DMS114 treated with DMSO at 0.1 percent for 48 hours (cell line): Measurements from ENCODE around the gene TAF1A.
"Not testable (repeated sequence)": the region's sequence is repeated elsewhere in the genome, so short reads cannot be mapped to it uniquely, and the experiment has no call there.

Experiments used
- DNase-seq: peaks from one replicate; lab custom pipeline; 2025; ENCODE audit not compliant: unreplicated experiment; lab: John Stamatoyannopoulos, UW

Gene TAF1A

DNA sequence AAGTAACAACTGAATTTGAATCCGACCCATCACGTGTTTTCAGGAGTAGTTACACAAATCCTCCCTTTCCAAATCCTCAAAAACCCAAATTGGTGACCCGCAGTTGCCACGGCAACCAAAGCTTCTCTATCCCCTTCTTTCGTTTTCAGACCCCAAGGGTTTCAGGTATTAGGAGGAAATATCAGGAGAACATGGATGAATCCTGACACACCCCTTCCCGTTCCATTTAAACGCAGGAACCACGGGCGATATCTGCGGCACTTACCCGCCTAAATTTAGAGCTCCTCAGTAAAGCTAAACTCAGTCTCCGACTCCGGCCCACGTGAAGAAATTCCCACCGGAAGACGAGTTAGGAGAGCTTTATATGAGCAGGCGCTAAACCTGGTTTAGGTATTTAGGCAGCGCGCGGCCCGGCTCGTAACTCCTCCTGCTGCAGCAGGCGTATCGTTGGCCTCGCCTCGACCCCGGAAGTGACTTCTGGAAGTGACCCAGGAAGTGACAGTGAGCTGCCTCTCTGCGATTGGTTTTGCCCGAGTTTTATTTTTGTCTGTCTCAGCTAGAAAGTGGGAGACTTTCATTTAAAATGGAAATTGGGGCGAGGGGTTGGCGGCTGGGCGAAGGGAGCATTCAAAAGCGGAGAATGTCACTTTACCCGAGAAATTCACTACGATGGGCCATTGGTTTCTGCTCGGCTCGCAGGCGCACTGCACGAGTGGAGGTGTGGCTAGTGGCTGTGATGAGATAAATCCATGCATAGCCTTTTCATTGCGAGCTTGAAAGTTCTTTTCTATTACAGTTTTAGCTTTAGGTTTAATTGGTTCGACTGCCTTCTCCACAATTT is at the start of gene TAF1A:
TAF1A (minus strand) TSS at position 472 of the 841 bp plus-strand sequence.
- DNase-seq: peak; percentile 86

- DNase-seq: peak; percentile 85
Observed at GRCh38 chr1:222634180-222635013, 44.7 kb upstream of the TAF1A start.

- no peak for DNase-seq
Observed at GRCh38 chr1:222632749-222633148, 43.0 kb upstream of the TAF1A start.

GRCh38 chr1:222631611-222632208 is 42.0 kb upstream of the TAF1A start:
- no peak for DNase-seq

- no peak for DNase-seq
Observed at GRCh38 chr1:222629921-222630535, 40.3 kb upstream of the TAF1A start.

DNA sequence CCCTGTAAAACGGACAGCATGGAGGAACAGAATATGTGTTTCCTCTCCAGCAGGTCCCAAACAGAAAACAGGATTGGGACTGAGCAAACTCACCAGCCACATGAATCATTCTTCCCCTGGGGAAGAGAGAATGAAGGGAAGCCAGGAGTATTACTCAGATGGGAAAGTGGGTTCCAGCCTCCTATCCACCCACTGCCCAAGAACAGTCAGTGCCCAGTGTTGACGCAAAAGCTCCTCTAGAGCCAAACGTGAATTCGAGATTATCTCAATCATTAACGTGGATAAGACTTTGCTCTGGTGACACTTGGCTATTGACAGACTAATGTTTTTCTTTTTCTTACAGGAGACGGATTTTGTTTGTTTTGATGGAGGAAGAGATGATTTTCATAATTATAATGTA is 37.5 kb upstream of the TAF1A start:
- no peak for DNase-seq

- no peak for DNase-seq
Observed at GRCh38 chr1:222624214-222624613, 34.5 kb upstream of the TAF1A start.

- no peak for DNase-seq
Observed at GRCh38 chr1:222623458-222623857, 33.7 kb upstream of the TAF1A start.

- DNase-seq: no peak
Observed at GRCh38 chr1:222622765-222623164, 33.0 kb upstream of the TAF1A start.

GRCh38 chr1:222620566-222620965 is 30.8 kb upstream of the TAF1A start:
- DNase-seq: no peak

DNA sequence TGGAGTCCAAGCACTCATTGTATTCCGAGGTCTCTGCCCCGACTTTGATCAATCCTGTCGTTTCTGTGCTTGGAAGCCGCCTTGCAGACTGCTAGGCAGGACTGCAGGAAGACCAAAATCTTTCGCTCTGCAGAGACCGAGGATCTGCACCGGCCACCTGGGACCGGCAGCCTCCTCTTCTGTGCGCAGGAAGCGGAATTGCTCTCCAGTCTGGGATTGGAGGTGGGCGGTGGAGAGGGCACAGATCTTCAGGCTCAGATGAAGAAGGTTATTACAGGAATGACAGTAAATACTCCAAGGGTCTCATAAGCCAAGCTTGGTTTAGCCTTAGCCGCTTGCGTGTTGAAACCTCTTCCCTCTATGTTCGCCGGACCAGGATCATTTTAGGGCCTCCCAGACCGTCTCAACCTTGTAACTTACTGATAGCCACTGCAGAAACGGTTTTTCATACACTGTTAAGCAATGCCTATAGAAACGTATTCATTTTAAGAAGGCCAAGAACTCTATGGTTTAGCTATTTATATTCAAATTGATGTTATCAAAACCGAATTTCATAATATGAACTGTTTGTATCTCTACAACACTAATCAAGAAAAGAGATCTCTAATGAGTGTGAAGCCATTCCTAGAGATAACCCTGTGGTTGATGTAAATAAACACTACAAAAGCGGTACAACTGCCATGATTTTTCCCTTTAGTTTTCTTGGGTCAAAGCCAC is 29.3 kb upstream of the TAF1A start:
- peak; percentile 2 for DNase-seq

DNA sequence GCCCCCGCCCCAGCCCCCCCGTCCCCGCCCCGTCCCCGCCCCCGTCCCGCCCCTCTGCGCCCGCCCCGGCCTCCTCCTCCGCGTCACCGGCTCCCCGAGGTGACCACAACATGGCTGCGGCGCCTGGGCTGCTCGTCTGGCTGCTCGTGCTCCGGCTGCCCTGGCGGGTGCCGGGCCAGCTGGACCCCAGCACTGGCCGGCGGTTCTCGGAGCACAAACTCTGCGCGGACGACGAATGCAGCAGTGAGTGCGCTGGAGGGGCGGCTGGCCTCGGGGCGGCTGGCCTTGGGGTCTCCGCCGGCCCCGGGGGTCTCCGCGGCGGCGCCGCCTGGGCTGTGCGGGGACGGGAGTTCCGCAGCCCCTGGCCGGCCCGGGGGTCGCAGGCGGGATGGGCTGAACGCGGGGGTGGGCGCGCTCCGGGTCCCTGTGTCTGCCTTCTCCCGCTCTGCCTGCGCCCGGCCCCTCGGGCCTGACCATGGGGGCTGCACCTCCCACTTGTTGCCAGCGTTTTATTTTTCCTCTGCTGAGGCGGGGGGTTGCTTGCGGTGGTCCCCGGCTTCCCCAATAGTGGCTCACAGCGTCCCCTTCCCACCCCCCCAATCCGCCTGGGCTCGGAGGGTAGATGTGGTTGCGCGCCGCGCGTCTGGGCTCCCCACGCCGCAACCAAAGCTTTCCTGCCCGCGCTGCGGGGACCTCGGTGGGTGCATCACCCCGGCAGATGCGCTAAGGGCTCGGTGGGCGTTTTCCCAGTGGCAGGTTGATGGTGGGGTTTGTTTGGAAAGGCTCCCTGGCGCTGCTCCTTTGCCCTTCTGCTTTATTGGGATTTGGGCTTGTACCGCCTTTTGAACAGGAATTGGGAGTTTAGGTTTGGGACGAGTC is 28.5 kb upstream of the TAF1A start, which contains the start of gene MIA3:
MIA3 (plus strand) TSS at position 97 of the 879 bp plus-strand sequence; CDS start at position 111, 14 bp downstream.
- DNase-seq: peak; percentile 32

DNA sequence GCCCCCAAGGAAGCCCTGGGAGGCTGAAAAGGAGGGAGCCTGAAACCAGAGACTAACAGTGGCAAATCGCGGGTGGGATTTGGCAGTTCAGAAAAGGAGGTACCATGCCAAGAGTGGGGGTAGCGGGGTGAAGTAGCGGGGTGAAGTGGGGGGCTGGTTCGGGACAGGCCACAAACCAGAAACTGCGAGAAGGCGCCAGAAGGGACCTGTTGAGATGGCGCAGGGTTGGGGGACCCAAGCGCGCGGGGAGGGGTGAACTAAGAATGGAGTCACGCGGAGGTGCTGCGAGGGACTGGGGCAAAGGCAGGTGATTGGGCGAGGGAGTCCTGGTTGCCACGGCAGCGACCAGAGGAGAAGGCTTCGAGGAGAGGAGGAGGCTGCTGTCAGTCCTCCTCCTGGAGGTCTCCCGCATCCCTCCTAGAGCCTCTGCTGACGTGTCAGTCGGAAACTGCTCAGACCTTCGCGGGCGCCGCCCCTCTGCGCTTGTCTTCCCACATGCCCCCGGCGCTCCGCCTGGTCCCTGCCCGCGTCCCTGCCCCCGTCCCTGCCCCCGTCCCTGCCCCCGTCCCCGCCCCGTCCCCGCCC is 27.7 kb upstream of the TAF1A start:
- DNase-seq: peak; percentile 71

DNA sequence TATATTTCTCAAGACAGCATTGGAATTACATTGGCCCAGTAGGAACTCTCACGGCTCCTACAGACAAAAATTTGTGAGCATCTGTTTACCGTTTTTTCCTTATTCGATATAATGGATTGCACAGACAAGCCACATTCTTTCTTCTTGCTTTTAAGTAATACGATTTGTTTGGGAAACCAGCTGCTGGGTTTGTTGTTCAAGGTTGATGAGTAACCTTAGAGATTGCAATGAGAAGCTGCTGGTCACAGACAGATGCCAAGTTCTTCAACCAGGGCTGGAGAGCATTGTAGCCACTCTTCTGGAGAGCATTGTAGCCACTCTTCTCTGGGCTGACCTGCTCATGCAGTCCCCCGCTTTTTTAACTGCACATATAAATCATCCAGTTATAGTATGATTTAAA is 26.8 kb upstream of the TAF1A start:
- DNase-seq: no peak

DNA sequence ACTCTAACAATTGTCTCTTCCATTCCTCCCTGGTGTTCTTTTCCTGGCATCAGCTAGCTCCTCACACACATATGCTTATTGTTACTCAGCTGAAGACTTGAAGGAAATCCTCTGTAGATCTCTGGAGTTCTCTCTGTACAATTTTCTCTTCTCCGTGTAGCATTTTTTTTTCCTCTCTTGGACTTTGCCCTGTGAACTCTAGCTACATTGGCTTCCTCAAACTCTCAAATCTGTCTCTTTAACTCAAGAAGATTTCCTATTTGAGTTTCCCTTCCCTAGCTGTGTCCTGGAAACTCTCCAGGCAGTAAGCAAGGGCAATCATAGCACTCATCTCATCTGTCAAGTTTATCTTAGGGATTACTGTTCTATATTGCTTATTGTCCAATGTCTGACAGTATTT is 23.9 kb upstream of the TAF1A start:
- DNase-seq: no peak

DNA sequence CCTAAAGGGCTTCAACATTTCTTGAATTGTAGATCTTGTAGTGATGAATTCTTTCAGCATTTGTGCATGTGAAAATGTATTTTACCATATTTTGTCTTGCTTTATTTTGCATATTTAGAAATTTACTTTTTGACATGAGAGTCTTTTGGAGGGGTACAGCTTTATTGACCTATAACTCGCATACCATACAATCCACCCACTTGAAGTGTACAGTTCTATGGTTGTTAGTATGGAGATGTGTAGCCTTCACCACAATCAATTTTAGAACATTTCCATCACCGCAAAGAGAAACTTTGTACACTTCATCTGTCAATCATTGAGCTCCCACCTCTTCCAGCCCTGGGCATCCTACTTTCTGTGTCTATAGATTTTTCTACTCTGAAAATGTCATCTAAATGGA is 21.0 kb upstream of the TAF1A start:
- no peak for DNase-seq

DNA sequence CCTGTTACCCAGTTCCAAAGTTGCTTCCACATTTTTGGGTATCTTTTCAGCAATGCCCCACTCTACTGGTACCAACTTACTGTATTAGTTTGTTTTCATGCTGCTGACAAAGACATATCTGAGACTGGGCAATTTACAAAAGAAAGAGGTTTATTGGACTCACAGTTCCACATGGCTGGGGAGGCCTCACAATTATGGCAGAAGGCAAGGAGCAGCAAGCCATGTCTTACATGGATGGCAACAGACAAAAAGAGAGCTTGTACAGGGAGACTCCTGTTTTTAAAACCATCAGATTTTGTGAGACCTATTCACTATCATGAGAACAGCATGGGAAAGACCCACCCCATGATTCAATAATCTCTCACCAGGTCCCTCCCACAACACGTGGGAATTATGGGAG is 19.4 kb upstream of the TAF1A start:
- not testable (repeated sequence) for DNase-seq

DNA sequence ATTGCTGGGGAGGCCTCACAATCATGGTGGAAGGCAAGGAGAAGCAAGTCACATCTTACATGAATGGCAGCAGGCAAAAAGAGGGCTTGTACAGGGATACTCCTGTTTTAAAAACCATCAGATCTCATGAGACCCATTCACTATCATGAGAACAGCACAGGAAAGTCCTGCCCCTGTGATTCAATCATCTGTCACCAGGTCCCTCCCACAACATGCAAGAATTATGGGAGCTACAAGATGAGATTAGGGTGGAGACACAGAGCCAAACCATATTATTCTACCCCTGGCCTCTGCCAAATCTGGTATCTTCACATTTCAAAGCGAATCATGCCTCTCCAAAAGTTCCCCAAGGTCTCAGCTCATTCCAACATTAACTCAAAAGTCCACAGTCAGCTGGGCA is 17.0 kb upstream of the TAF1A start:
- no peak for DNase-seq

DNA sequence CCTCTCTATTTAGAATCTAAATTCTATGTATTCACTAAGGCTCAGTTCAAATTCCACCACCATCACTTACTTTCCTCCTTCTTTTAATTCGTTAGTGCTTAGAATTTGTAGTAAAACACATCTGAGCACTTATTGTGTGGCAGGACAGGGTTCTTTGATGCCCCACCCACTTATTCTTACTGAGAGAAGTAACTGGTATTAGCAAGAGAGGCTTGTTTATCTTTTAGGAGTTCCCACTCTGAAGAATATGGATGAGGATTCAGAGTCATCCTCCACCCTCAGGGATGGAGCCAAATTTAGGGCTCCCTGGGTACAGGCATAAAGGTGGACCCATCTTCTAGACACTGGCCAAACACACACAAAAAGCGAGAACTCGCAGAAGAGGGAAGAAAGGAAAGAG is 11.5 kb upstream of the TAF1A start:
- DNase-seq: no peak
